OCI-LY7 (cell line): Measurements from ENCODE around the gene ZNF423. TPM values are rescaled to one million over a fixed set of nuclear protein-coding genes. Genes with fewer than 3 reads are reported as not detected.
A peak's percentile ranks its signal among the peaks of the same experiment; 100 is the strongest.

Experiments used
- BruUV-seq: library from RNA; stranded (reverse); fragments of 400-500 nt; replicated peaks from 2 replicates; lab custom pipeline; 2021; lab: Mats Ljungman, UMichigan
- CTCF ChIA-PET: fragments of 300-600 bp; sonication (Branson Sonifier 250); formaldehyde crosslinking; loops from one replicate; lab custom pipeline; 2022; ENCODE audit warnings: antibody characterized with exemption; ENCODE audit not compliant: unreplicated experiment; lab: Charles Lee
- POLR2A ChIA-PET: fragments of 300-600 bp; sonication (Branson Sonifier 250); formaldehyde crosslinking; loops from one replicate; lab custom pipeline; 2022; ENCODE audit warnings: antibody characterized with exemption; lab: Charles Lee
- DNase-seq: peaks from one replicate; pipeline ENCODE4 v3.0.0-alpha.2; 2015; ENCODE audit warnings: low spot score
- H2AFZ ChIP-seq: fragments of 200-600 bp; sonication (generic), shearing (Covaris generic); 2 replicates; pipeline ENCODE4 v1.6.1; 2014; ENCODE audit warnings: mild to moderate bottlenecking, antibody characterized with exemption, low read length, moderate library complexity
- H3K27ac ChIP-seq: fragments of 200-600 bp; sonication (generic); 2 replicates; pipeline ENCODE4 v1.5.1; 2014; ENCODE audit warnings: mixed run types, low read depth, mild to moderate bottlenecking, moderate library complexity, low read length, inconsistent platforms; ENCODE audit not compliant: poor library complexity, severe bottlenecking
- H3K36me3 ChIP-seq: fragments of 200-600 bp; sonication (generic); 2 replicates; pipeline ENCODE4 v1.6.1; 2014; ENCODE audit warnings: mild to moderate bottlenecking, antibody characterized with exemption, low read length, moderate library complexity, mixed read lengths; ENCODE audit not compliant: insufficient read depth
- H3K4me1 ChIP-seq: fragments of 200-600 bp; sonication (generic); 2 replicates; pipeline ENCODE4 v1.5.1; 2014; ENCODE audit warnings: mild to moderate bottlenecking, low read length; ENCODE audit not compliant: insufficient read depth, poor library complexity, severe bottlenecking
- H3K4me2 ChIP-seq: fragments of 200-600 bp; sonication (generic); 2 replicates; pipeline ENCODE4 v1.6.1; 2014; ENCODE audit warnings: mild to moderate bottlenecking, low read length
- H3K4me3 ChIP-seq: fragments of 200-600 bp; sonication (generic); 2 replicates; pipeline ENCODE4 v1.5.1; 2014; ENCODE audit warnings: mild to moderate bottlenecking, low read depth, low read length; ENCODE audit not compliant: poor library complexity, severe bottlenecking
- H3K79me2 ChIP-seq: fragments of 200-600 bp; sonication (generic); 2 replicates; pipeline ENCODE4 v1.6.1; 2016; ENCODE audit warnings: low read depth, mild to moderate bottlenecking, low read length, moderate library complexity, mixed read lengths; ENCODE audit not compliant: insufficient read depth
- H3K9me2 ChIP-seq: fragments of 200-600 bp; sonication (generic); 2 replicates; pipeline ENCODE4 v1.6.1; 2016; ENCODE audit warnings: mild to moderate bottlenecking, low read length, mixed read lengths; ENCODE audit not compliant: insufficient read depth
- H3K9me3 ChIP-seq: fragments of 200-600 bp; sonication (generic); 2 replicates; pipeline ENCODE4 v1.6.1; 2014; ENCODE audit warnings: mild to moderate bottlenecking, mixed run types, low read length, mixed read lengths
- H4K20me1 ChIP-seq: fragments of 200-600 bp; sonication (generic); 2 replicates; pipeline ENCODE4 v1.6.1; 2014; ENCODE audit warnings: mild to moderate bottlenecking, antibody characterized with exemption, low read length, moderate library complexity, mixed read lengths; ENCODE audit not compliant: insufficient read depth
- CTCF ChIP-seq: fragments of 200-600 bp; sonication (generic); conservative IDR thresholded peaks from 2 replicates; pipeline ENCODE4 v1.5.1; 2014; ENCODE audit warnings: mild to moderate bottlenecking, antibody characterized with exemption, low read length, moderate library complexity, mixed read lengths
- EZH2phosphoT487 ChIP-seq: fragments of 200-600 bp; sonication (generic); IDR thresholded peaks from 2 replicates; pipeline ENCODE4 v1.6.1; 2018; ENCODE audit warnings: low read depth, borderline replicate concordance, mild to moderate bottlenecking, mixed run types, antibody characterized with exemption, low read length, moderate library complexity, mixed read lengths
- intact Hi-C: fragments of 100-400 bp; cut with micrococcal nuclease; formaldehyde crosslinking; loops from one replicate; pipeline ENCODE4 v1.10.0; 2022; ENCODE audit not compliant: unreplicated experiment
- total RNA-seq, 2 experiments: library from RNA; depleted of rRNA in 1 of 2; stranded (reverse); fragments of >200 nt in 1 of 2; shearing (Covaris generic) in 1 of 2; gene quantifications; 2 replicates each; pipeline ENCODE4 v1.2.3, GENCODE V29; 2014 to 2022

The ZNF423 gene
- total RNA-seq, 2 experiments from 2014 or later, result 0.09 to 0.13 TPM

DNA sequence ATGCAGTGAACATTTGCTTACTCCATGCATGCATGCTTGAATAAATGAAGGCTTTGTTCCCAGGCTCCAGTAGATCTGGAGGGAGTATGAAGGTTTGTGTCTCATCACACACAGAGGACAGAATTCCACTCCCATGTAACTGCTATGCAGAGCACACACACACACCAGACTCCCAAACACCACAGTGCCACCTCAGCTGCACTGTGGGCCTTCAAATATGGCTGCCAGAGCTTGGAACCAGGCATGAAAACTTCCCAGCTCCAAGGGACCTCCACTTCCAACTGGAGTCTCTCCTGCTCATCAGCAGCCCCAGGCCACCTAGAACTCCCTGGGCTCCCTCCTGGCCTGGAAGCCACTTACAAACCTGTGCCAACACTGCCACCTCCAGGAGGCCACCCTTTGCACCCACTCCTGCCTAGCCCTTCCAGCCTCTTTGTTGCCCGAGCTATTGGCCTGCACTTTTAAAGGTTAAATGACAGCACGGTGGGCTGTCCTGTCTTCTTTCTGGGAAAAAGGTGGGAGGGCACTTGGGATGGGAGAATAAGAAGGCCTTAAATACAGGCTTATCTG, 151.2 kb downstream of the ZNF423 start:
- Histone ChIP-seq H3K79me2 (no peaks in the 10 kb centered on the region), H3K36me3 (no peaks in the 10 kb centered on the region), H3K4me1 (no peaks in the 10 kb centered on the region), H3K9me2 (no peaks in the 10 kb centered on the region), H4K20me1 (no peaks in the 10 kb centered on the region), H2AFZ (no peak overlapping the region), H3K9me3 (no peaks in the 10 kb centered on the region), H3K4me2 (no peak overlapping the region), H3K4me3 (no peak overlapping the region), H3K27ac (no peak overlapping the region)
- intact Hi-C loops, result loop anchor here (10.0 kb wide), 1 partner anchor 260 kb away; no protein-coding TSS in a partner anchor
- ChIA-PET POLR2A (no interaction called here), CTCF (no interaction called here)
- TF ChIP-seq EZH2phosphoT487 (no peak), CTCF (peak; percentile 51)
- no TSS peak for BruUV-seq
- peak; percentile 8 for DNase-seq

DNA sequence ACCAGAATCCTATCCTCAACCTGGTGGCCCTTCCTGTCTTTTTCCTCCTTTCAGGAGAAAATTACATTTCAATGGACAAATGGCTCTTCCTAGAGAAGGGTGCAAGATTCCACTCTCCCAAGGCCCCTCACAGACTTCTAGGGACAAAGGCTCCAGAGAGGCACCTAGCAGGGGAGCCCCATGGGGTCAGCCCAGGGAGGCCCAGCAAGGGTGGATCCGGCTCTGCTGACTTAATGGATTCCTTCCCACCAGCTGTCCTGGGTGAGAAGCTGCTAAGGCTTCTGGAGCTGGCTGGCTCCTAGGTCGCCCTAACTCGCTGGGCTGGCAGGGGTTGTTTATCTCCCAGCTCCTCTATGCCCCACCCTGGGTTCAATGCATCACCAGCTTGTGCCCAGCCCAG, 152.4 kb downstream of the ZNF423 start:
- no TSS peak for BruUV-seq
- intact Hi-C loops, result loop anchor here (10.0 kb wide), 1 partner anchor 259 kb away; no protein-coding TSS in a partner anchor
- CTCF ChIA-PET, result no interaction called here

More for the DNA sequence above, 152.4 kb downstream of the ZNF423 start:
- H4K20me1 ChIP-seq, result no peaks in the 10 kb centered on the region
- H2AFZ ChIP-seq, result no peak overlapping the region
- no peaks in the 10 kb centered on the region for H3K4me1 ChIP-seq
- no peak overlapping the region for H3K4me3 ChIP-seq
- no peaks in the 10 kb centered on the region for H3K9me3 ChIP-seq
- no peaks in the 10 kb centered on the region for H3K79me2 ChIP-seq
- H3K9me2 ChIP-seq, result no peaks in the 10 kb centered on the region
- no peaks in the 10 kb centered on the region for H3K36me3 ChIP-seq
- H3K4me2 ChIP-seq, result no peak overlapping the region
- no peak for DNase-seq
- TF ChIP-seq EZH2phosphoT487 (no peak), CTCF (no peak)
- POLR2A ChIA-PET, result no interaction called here
- no peak overlapping the region for H3K27ac ChIP-seq
